Natural killer cell treated with Interleukin-12 subunit alpha and Interleukin-12 subunit beta and Interleukin-15 and Interleukin-18, amount 100 ng/mL, for 72 hours (primary cell): ENCODE measurements around the gene STPG2. TPM values are rescaled to one million over a fixed set of nuclear protein-coding genes. Genes with fewer than 3 reads are reported as not detected.
"Not testable (repeated sequence)": the region's sequence is repeated elsewhere in the genome, so short reads cannot be mapped to it uniquely, and the experiment has no call there.

Source experiments
- ATAC-seq, 2 donors: fragments of 150-1000 bp; cut with Tn5 transposase in 1 of 2; sonication (Bioruptor Pico), chemical (Tn5 transposase) in 1 of 2; 2 replicates each; pipeline ENCODE4 v1.10.0; 2021
- DNase-seq: peaks from one replicate; pipeline ENCODE4 v3.0.0; 2022; ENCODE audit warnings: low spot score
- H3K27ac Mint-ChIP-seq, 2 donors: 1 replicate in 1 of 2; 2 replicates in 1 of 2; pipeline ENCODE4 v1.8.0; 2022; ENCODE audit warnings: mixed read lengths in 2 of 2, mild to moderate bottlenecking in 1 of 2, moderate library complexity in 1 of 2
- H3K27me3 Mint-ChIP-seq, 2 donors: 1 replicate in 1 of 2; 2 replicates in 1 of 2; pipeline ENCODE4 v1.8.0; 2022; ENCODE audit warnings: mixed read lengths in 2 of 2
- H3K36me3 Mint-ChIP-seq: one replicate; pipeline ENCODE4 v1.8.0; 2022; ENCODE audit warnings: mixed read lengths
- H3K4me1 Mint-ChIP-seq, 2 donors: 1 replicate in 1 of 2; 2 replicates in 1 of 2; pipeline ENCODE4 v1.8.0; 2022; ENCODE audit warnings: low read depth in 2 of 2, mixed read lengths in 2 of 2, mild to moderate bottlenecking in 1 of 2
- H3K4me3 Mint-ChIP-seq: one replicate; pipeline ENCODE4 v1.8.0; 2022; ENCODE audit warnings: mixed read lengths
- H3K9me3 Mint-ChIP-seq: 2 replicates; pipeline ENCODE4 v1.8.0; 2022; ENCODE audit warnings: mixed read lengths
- total RNA-seq, 2 donors: library from RNA; stranded (reverse); gene quantifications; one replicate each; pipeline ENCODE4 v1.2.3, GENCODE V29; 2022

Gene STPG2
- total RNA-seq, 2 donors from 2014 or later: not detected

GRCh38 chr4:97953171-97953941 lies 189.9 kb downstream of the STPG2 start:
- no peak overlapping the region for H3K27ac Mint-ChIP-seq
- no peak for DNase-seq
- no peaks in the 10 kb centered on the region for H3K4me1 Mint-ChIP-seq
- no peaks in the 10 kb centered on the region for H3K27me3 Mint-ChIP-seq
- peak in 1 of 2 donors; percentile 20 for ATAC-seq
- H3K4me3 Mint-ChIP-seq: no peak overlapping the region
- H3K36me3 Mint-ChIP-seq: no peaks in the 10 kb centered on the region
- peaks cover 9% of the 10 kb centered on the region for H3K9me3 Mint-ChIP-seq

- DNase-seq (no peak), ATAC-seq (no peak)
- H3K27ac Mint-ChIP-seq: no peak overlapping the region
- no peak overlapping the region for H3K4me3 Mint-ChIP-seq
- H3K9me3 Mint-ChIP-seq: peaks cover 13% of the 10 kb centered on the region
- no peaks in the 10 kb centered on the region for H3K4me1 Mint-ChIP-seq
- no peaks in the 10 kb centered on the region for H3K27me3 Mint-ChIP-seq
- no peaks in the 10 kb centered on the region for H3K36me3 Mint-ChIP-seq
Observed at GRCh38 chr4:97952763-97953162, 190.5 kb downstream of the STPG2 start.

GRCh38 chr4:97950836-97951235 lies 192.4 kb downstream of the STPG2 start:
- peaks cover 13% of the 10 kb centered on the region for H3K9me3 Mint-ChIP-seq
- DNase-seq (no peak), ATAC-seq (no peak)
- H3K27ac Mint-ChIP-seq: no peak overlapping the region
- H3K4me1 Mint-ChIP-seq: no peaks in the 10 kb centered on the region
- H3K27me3 Mint-ChIP-seq: no peaks in the 10 kb centered on the region
- no peak overlapping the region for H3K4me3 Mint-ChIP-seq
- H3K36me3 Mint-ChIP-seq: no peaks in the 10 kb centered on the region

- H3K4me1 Mint-ChIP-seq: no peaks in the 10 kb centered on the region
- DNase-seq: no peak
Observed at GRCh38 chr4:97942951-97943350, 200.3 kb downstream of the STPG2 start.

GRCh38 chr4:97942137-97942536 lies 201.1 kb downstream of the STPG2 start:
- no peaks in the 10 kb centered on the region for H3K27me3 Mint-ChIP-seq

More at GRCh38 chr4:97942951-97943350, 200.3 kb downstream of the STPG2 start:
- no peaks in the 10 kb centered on the region for H3K27me3 Mint-ChIP-seq
- H3K4me3 Mint-ChIP-seq: no peak overlapping the region
- H3K9me3 Mint-ChIP-seq: peaks cover 3% of the 10 kb centered on the region
- H3K27ac Mint-ChIP-seq: no peak overlapping the region
- peaks cover 12% of the 10 kb centered on the region for H3K36me3 Mint-ChIP-seq
- no peak for ATAC-seq

GRCh38 chr4:97938141-97938540 lies 205.1 kb downstream of the STPG2 start:
- no peak for DNase-seq
- no peak overlapping the region for H3K27ac Mint-ChIP-seq
- peaks cover 27% of the 10 kb centered on the region for H3K36me3 Mint-ChIP-seq
- no peak overlapping the region for H3K4me3 Mint-ChIP-seq
- no peaks in the 10 kb centered on the region for H3K4me1 Mint-ChIP-seq
- H3K27me3 Mint-ChIP-seq: no peaks in the 10 kb centered on the region
- ATAC-seq: no peak
- H3K9me3 Mint-ChIP-seq: peaks cover 27% of the 10 kb centered on the region

More at GRCh38 chr4:97942137-97942536, 201.1 kb downstream of the STPG2 start:
- Mint-ChIP-seq H3K4me3 (no peak overlapping the region), H3K9me3 (peaks cover 8% of the 10 kb centered on the region), H3K4me1 (no peaks in the 10 kb centered on the region), H3K36me3 (peaks cover 18% of the 10 kb centered on the region), H3K27ac (no peak overlapping the region)
- DNase-seq: no peak
- no peak for ATAC-seq

GRCh38 chr4:97924341-97924958 lies 218.8 kb downstream of the STPG2 start:
- H3K36me3 Mint-ChIP-seq: peaks cover 5% of the 10 kb centered on the region
- no peak for ATAC-seq

GRCh38 chr4:97923096-97923495 lies 220.2 kb downstream of the STPG2 start:
- Mint-ChIP-seq H3K27ac (no peak overlapping the region), H3K4me1 (no peaks in the 10 kb centered on the region), H3K27me3 (no peaks in the 10 kb centered on the region), H3K36me3 (peaks cover 5% of the 10 kb centered on the region), H3K4me3 (no peak overlapping the region), H3K9me3 (peaks cover 6% of the 10 kb centered on the region)
- ATAC-seq (no peak), DNase-seq (no peak)

More at GRCh38 chr4:97924341-97924958, 218.8 kb downstream of the STPG2 start:
- peaks cover 11% of the 10 kb centered on the region for H3K9me3 Mint-ChIP-seq
- DNase-seq: no peak
- H3K4me1 Mint-ChIP-seq: no peaks in the 10 kb centered on the region
- no peaks in the 10 kb centered on the region for H3K27me3 Mint-ChIP-seq
- no peak overlapping the region for H3K27ac Mint-ChIP-seq
- H3K4me3 Mint-ChIP-seq: no peak overlapping the region

GRCh38 chr4:97917115-97917514 lies 226.2 kb downstream of the STPG2 start:
- Mint-ChIP-seq H3K4me3 (no peak overlapping the region), H3K27me3 (no peaks in the 10 kb centered on the region), H3K36me3 (peaks cover 5% of the 10 kb centered on the region), H3K4me1 (no peaks in the 10 kb centered on the region), H3K9me3 (peaks cover 18% of the 10 kb centered on the region), H3K27ac (no peak overlapping the region)
- no peak for ATAC-seq
- DNase-seq: no peak

- no peak for ATAC-seq
Observed at GRCh38 chr4:97912156-97912555, 231.1 kb downstream of the STPG2 start.

GRCh38 chr4:97911236-97911906 lies 231.9 kb downstream of the STPG2 start:
- peaks cover 5% of the 10 kb centered on the region for H3K36me3 Mint-ChIP-seq
- ATAC-seq (no peak), DNase-seq (no peak)
- peaks cover 16% of the 10 kb centered on the region for H3K9me3 Mint-ChIP-seq
- no peaks in the 10 kb centered on the region for H3K4me1 Mint-ChIP-seq
- no peak overlapping the region for H3K4me3 Mint-ChIP-seq
- no peaks in the 10 kb centered on the region for H3K27me3 Mint-ChIP-seq
- no peak overlapping the region for H3K27ac Mint-ChIP-seq

More at GRCh38 chr4:97912156-97912555, 231.1 kb downstream of the STPG2 start:
- no peaks in the 10 kb centered on the region for H3K4me1 Mint-ChIP-seq
- peaks cover 16% of the 10 kb centered on the region for H3K9me3 Mint-ChIP-seq
- H3K27ac Mint-ChIP-seq: no peak overlapping the region
- H3K36me3 Mint-ChIP-seq: peaks cover 5% of the 10 kb centered on the region
- DNase-seq: no peak
- H3K4me3 Mint-ChIP-seq: no peak overlapping the region
- H3K27me3 Mint-ChIP-seq: no peaks in the 10 kb centered on the region

GRCh38 chr4:97910005-97910404 lies 233.3 kb downstream of the STPG2 start:
- H3K9me3 Mint-ChIP-seq: peaks cover 7% of the 10 kb centered on the region
- H3K36me3 Mint-ChIP-seq: peaks cover under 1% of the 10 kb centered on the region
- DNase-seq (no peak), ATAC-seq (no peak)
- no peaks in the 10 kb centered on the region for H3K4me1 Mint-ChIP-seq
- H3K27ac Mint-ChIP-seq: no peak overlapping the region
- H3K4me3 Mint-ChIP-seq: no peak overlapping the region
- H3K27me3 Mint-ChIP-seq: no peaks in the 10 kb centered on the region

GRCh38 chr4:97903436-97904189 lies 239.7 kb downstream of the STPG2 start:
- not testable (repeated sequence) for ATAC-seq, DNase-seq, H3K27ac Mint-ChIP-seq, H3K4me3 Mint-ChIP-seq, H3K36me3 Mint-ChIP-seq, H3K4me1 Mint-ChIP-seq, H3K27me3 Mint-ChIP-seq, H3K9me3 Mint-ChIP-seq
